ENCODE measurements around the gene MACF1. TPM values are rescaled to one million over a fixed set of nuclear protein-coding genes. Genes with fewer than 3 reads are reported as not detected.

Gene MACF1
- total RNA-seq, 1 experiment from 2014 or later = 265 TPM

- intact Hi-C loops (cut with micrococcal nuclease; ENCODE audit: unreplicated experiment) = no loop called here
- H3K4me3 ChIP-seq (ENCODE audit: low read depth, low read length, poor library complexity, severe bottlenecking) = no peak overlapping the region
- no peaks in the 10 kb centered on the region for H3K9me3 ChIP-seq (ENCODE audit: low read depth, low read length, poor library complexity, severe bottlenecking)
- no TSS peak for BruUV-seq (replicated peaks)
- CTCF ChIA-PET = no interaction called here
- H3K27ac ChIP-seq (ENCODE audit: low read depth, low read length, poor library complexity, severe bottlenecking) = no peak overlapping the region
- DNase-seq (ENCODE audit: low spot score) = no peak
- no peaks in the 10 kb centered on the region for H3K27me3 ChIP-seq (replicated peaks; ENCODE audit: insufficient read depth, low read depth, low read length, poor library complexity)
- TF ChIP-seq EZH2 (IDR thresholded peaks at IDR 0.05; ENCODE audit: borderline replicate concordance, low read depth, low read length, poor library complexity, severe bottlenecking) = no peak
- peaks cover 56% of the 10 kb centered on the region for H3K4me1 ChIP-seq (ENCODE audit: insufficient read depth, low read length, poor library complexity, severe bottlenecking)
- no peaks in the 10 kb centered on the region for H3K36me3 ChIP-seq (ENCODE audit: insufficient read depth, low read length, poor library complexity, severe bottlenecking)
- POLR2A ChIA-PET (ENCODE audit: low non-redundant PET) = no interaction called here
Measured at GRCh38 chr1:39181311-39181710, 23.2 kb upstream of the MACF1 start.

GRCh38 chr1:39182804-39183203 is 21.7 kb upstream of the MACF1 start:
- no peaks in the 10 kb centered on the region for H3K9me3 ChIP-seq (ENCODE audit: low read depth, low read length, poor library complexity, severe bottlenecking)
- peaks cover 42% of the 10 kb centered on the region for H3K4me1 ChIP-seq (ENCODE audit: insufficient read depth, low read length, poor library complexity, severe bottlenecking)

GRCh38 chr1:39183503-39184353 is 20.8 kb upstream of the MACF1 start:
- H3K4me1 ChIP-seq (ENCODE audit: insufficient read depth, low read length, poor library complexity, severe bottlenecking) = peaks cover 36% of the 10 kb centered on the region
- H3K4me3 ChIP-seq (ENCODE audit: low read depth, low read length, poor library complexity, severe bottlenecking) = no peak overlapping the region
- intact Hi-C loops (cut with micrococcal nuclease; ENCODE audit: unreplicated experiment) = no loop called here
- DNase-seq (ENCODE audit: low spot score) = peak; percentile 94
- no peaks in the 10 kb centered on the region for H3K9me3 ChIP-seq (ENCODE audit: low read depth, low read length, poor library complexity, severe bottlenecking)
- TF ChIP-seq EZH2 (IDR thresholded peaks at IDR 0.05; ENCODE audit: borderline replicate concordance, low read depth, low read length, poor library complexity, severe bottlenecking) (no peak), CTCF (conservative IDR thresholded peaks at IDR 0.05; ENCODE audit: low read depth, low read length) (peak; percentile 64)
- no TSS peak for BruUV-seq (replicated peaks)
- H3K36me3 ChIP-seq (ENCODE audit: insufficient read depth, low read length, poor library complexity, severe bottlenecking) = no peaks in the 10 kb centered on the region
- H3K27ac ChIP-seq (ENCODE audit: low read depth, low read length, poor library complexity, severe bottlenecking) = peak overlapping the region; percentile 48
- POLR2A ChIA-PET (ENCODE audit: low non-redundant PET) = no interaction called here
- CTCF ChIA-PET = interaction anchor here (1.2 kb wide), 1 partner anchor 227 kb away, joined by 3 read pairs; no protein-coding TSS in a partner anchor
- no peaks in the 10 kb centered on the region for H3K27me3 ChIP-seq (replicated peaks; ENCODE audit: insufficient read depth, low read depth, low read length, poor library complexity)

More at GRCh38 chr1:39182804-39183203, 21.7 kb upstream of the MACF1 start:
- no TSS peak for BruUV-seq (replicated peaks)
- TF ChIP-seq CTCF (conservative IDR thresholded peaks at IDR 0.05; ENCODE audit: low read depth, low read length) = no peak
- TF ChIP-seq EZH2 (IDR thresholded peaks at IDR 0.05; ENCODE audit: borderline replicate concordance, low read depth, low read length, poor library complexity, severe bottlenecking) = no peak
- peak overlapping the region; percentile 48 for H3K27ac ChIP-seq (ENCODE audit: low read depth, low read length, poor library complexity, severe bottlenecking)
- POLR2A ChIA-PET (ENCODE audit: low non-redundant PET) = no interaction called here
- CTCF ChIA-PET = no interaction called here
- intact Hi-C loops (cut with micrococcal nuclease; ENCODE audit: unreplicated experiment) = no loop called here
- H3K27me3 ChIP-seq (replicated peaks; ENCODE audit: insufficient read depth, low read depth, low read length, poor library complexity) = no peaks in the 10 kb centered on the region
- no peaks in the 10 kb centered on the region for H3K36me3 ChIP-seq (ENCODE audit: insufficient read depth, low read length, poor library complexity, severe bottlenecking)
- no peak for DNase-seq (ENCODE audit: low spot score)
- H3K4me3 ChIP-seq (ENCODE audit: low read depth, low read length, poor library complexity, severe bottlenecking) = no peak overlapping the region

Data from A673 (cell line).